ENCODE data around the gene WFIKKN2. TPM values are rescaled to one million over a fixed set of nuclear protein-coding genes. Genes with fewer than 3 reads are reported as not detected.

WFIKKN2 gene
- total RNA-seq, 4 donors from 2014 or later: 0.42 to 0.75 (median 0.60) TPM

- Histone ChIP-seq H3K4me3 (no peak overlapping the region), H3K36me3 (peaks cover 0 to 16% (median 9%) of the 10 kb centered on the region in 4 donors), H3K9me3 (no peaks in the 10 kb centered on the region), H3K27ac (replicated peaks in 1 of 4) (peak overlapping the region; percentile 47 to 100 (median 76)), H3K4me1 (peaks cover 6 to 51% (median 41%) of the 10 kb centered on the region in 4 donors), H3K27me3 (no peaks in the 10 kb centered on the region)
- peak; percentile 1 for DNase-seq (ENCODE audit: extremely low spot score)
- no peak for TF ChIP-seq POLR2AphosphoS5 (IDR thresholded peaks at IDR 0.05)
- TF ChIP-seq POLR2A (IDR thresholded peaks at IDR 0.05; ENCODE audit: low read depth): no peak
- no peak for TF ChIP-seq EP300 (IDR thresholded peaks at IDR 0.05)
- TF ChIP-seq CTCF (IDR thresholded peaks at IDR 0.05): no peak
- intact Hi-C loops (cut with DNase I): loop anchor here (10.0 kb wide), 1 partner anchor 263 kb away; the partner anchor contains the start of gene SPAG9
- 53% methylated on average over 2 of the region's 2 CpGs for WGBS
Measured at GRCh38 chr17:50861334-50861676, 25.9 kb downstream of the WFIKKN2 start.

GRCh38 chr17:50861822-50862528 lies 26.6 kb downstream of the WFIKKN2 start:
- intact Hi-C loops (cut with DNase I): loop anchor here (10.0 kb wide), 1 partner anchor 263 kb away; the partner anchor contains the start of gene SPAG9
- WGBS: 40% methylated on average over 7 of the region's 7 CpGs
- no peaks in the 10 kb centered on the region for H3K27me3 ChIP-seq

GRCh38 chr17:50863221-50863843 lies 27.9 kb downstream of the WFIKKN2 start:
- Histone ChIP-seq H3K27ac (replicated peaks in 1 of 4) (peak overlapping the region; percentile 99 to 100 (median 100)), H3K4me3 (peak overlapping the region; percentile 82 to 99 (median 98)), H3K4me1 (peaks cover 10 to 57% (median 46%) of the 10 kb centered on the region in 4 donors), H3K27me3 (no peaks in the 10 kb centered on the region), H3K9me3 (no peaks in the 10 kb centered on the region), H3K36me3 (peaks cover 0 to 16% (median 9%) of the 10 kb centered on the region in 4 donors)
- 38% methylated on average over 10 of the region's 11 CpGs for WGBS
- DNase-seq (ENCODE audit: extremely low spot score): peak; percentile 90
- intact Hi-C loops (cut with DNase I): loop anchor here (10.0 kb wide), 1 partner anchor 261 kb away; the partner anchor contains the start of gene SPAG9
- TF ChIP-seq POLR2AphosphoS5 (IDR thresholded peaks at IDR 0.05) (peak; percentile 11 to 45), EP300 (IDR thresholded peaks at IDR 0.05) (no peak), CTCF (IDR thresholded peaks at IDR 0.05) (peak; percentile 59 to 72 (median 70)), POLR2A (IDR thresholded peaks at IDR 0.05; ENCODE audit: low read depth) (no peak)

More at GRCh38 chr17:50861822-50862528, 26.6 kb downstream of the WFIKKN2 start:
- Histone ChIP-seq H3K36me3 (peaks cover 0 to 16% (median 9%) of the 10 kb centered on the region in 4 donors), H3K4me3 (peak overlapping the region in 1 of 4 donors; percentile 97), H3K27ac (replicated peaks in 1 of 4) (peak overlapping the region; percentile 47 to 100 (median 76)), H3K9me3 (no peaks in the 10 kb centered on the region), H3K4me1 (peaks cover 6 to 51% (median 41%) of the 10 kb centered on the region in 4 donors)
- DNase-seq (ENCODE audit: extremely low spot score): no peak
- TF ChIP-seq EP300 (IDR thresholded peaks at IDR 0.05): no peak
- TF ChIP-seq CTCF (IDR thresholded peaks at IDR 0.05): no peak
- no peak for TF ChIP-seq POLR2AphosphoS5 (IDR thresholded peaks at IDR 0.05)
- TF ChIP-seq POLR2A (IDR thresholded peaks at IDR 0.05; ENCODE audit: low read depth): no peak

GRCh38 chr17:50863931-50864330 lies 28.5 kb downstream of the WFIKKN2 start:
- H3K36me3 ChIP-seq: peaks cover 0 to 16% (median 9%) of the 10 kb centered on the region in 4 donors
- TF ChIP-seq EP300 (IDR thresholded peaks at IDR 0.05) (no peak), POLR2AphosphoS5 (IDR thresholded peaks at IDR 0.05) (no peak), CTCF (IDR thresholded peaks at IDR 0.05) (no peak), POLR2A (IDR thresholded peaks at IDR 0.05; ENCODE audit: low read depth) (no peak)
- no peaks in the 10 kb centered on the region for H3K9me3 ChIP-seq
- DNase-seq (ENCODE audit: extremely low spot score): no peak
- 42% methylated on average over 3 of the region's 3 CpGs for WGBS
- no peaks in the 10 kb centered on the region for H3K27me3 ChIP-seq
- peak overlapping the region; percentile 99 to 100 (median 100) for H3K27ac ChIP-seq (replicated peaks in 1 of 4)
- intact Hi-C loops (cut with DNase I): loop anchor here (2.0 to 10.0 kb wide), 2 partner anchors 41 to 261 kb away; partner anchors contain the start of gene SPAG9
- H3K4me3 ChIP-seq: peak overlapping the region; percentile 82 to 99 (median 98)
- peaks cover 16 to 63% (median 52%) of the 10 kb centered on the region in 4 donors for H3K4me1 ChIP-seq

Measured in esophagus muscularis mucosa (tissue), 4 donors.